SK-N-SH treated with all-trans-retinoic acid at 6 μM for 48 hours (cell line): ENCODE results near the gene ERC1.

Experiments
- ATAC-seq: fragments of 200-7000 bp; cut with Tn5 transposase; 3 replicates; pipeline ENCODE4 v1.9.1; 2020; ENCODE audit warnings: mild to moderate bottlenecking, moderate library complexity
- ARNTL ChIP-seq: fragments of 450-650 bp; formaldehyde crosslinking; IDR thresholded peaks from 2 replicates; pipeline ENCODE4 v1.5.0; 2020; ENCODE audit warnings: low read depth, mild to moderate bottlenecking, moderate library complexity, borderline replicate concordance
- BACH2 ChIP-seq: fragments of 250-450 bp; sonication (Bioruptor Pico); IDR thresholded peaks from 2 replicates; pipeline ENCODE4 v1.9.0; 2021; ENCODE audit warnings: mild to moderate bottlenecking, borderline replicate concordance
- CSRNP3 ChIP-seq: fragments of 250-450 bp; sonication (Bioruptor Pico); IDR thresholded peaks from 2 replicates; pipeline ENCODE4 v1.5.1; 2021; ENCODE audit warnings: mild to moderate bottlenecking, moderate library complexity
- GLIS3 ChIP-seq: fragments of 250-450 bp; sonication (Bioruptor Pico); IDR thresholded peaks from 2 replicates; pipeline ENCODE4 v1.5.0; 2020; ENCODE audit warnings: mild to moderate bottlenecking, moderate library complexity
- ISL1 ChIP-seq: fragments of 250-450 bp; sonication (Bioruptor Pico); IDR thresholded peaks from 2 replicates; pipeline ENCODE4 v2.1.2; 2022; ENCODE audit warnings: mild to moderate bottlenecking, moderate library complexity
- OSR1 ChIP-seq: fragments of 250-450 bp; sonication (Bioruptor Pico); IDR thresholded peaks from 2 replicates; pipeline ENCODE4 v1.8.0; 2022; ENCODE audit warnings: moderate library complexity, mild to moderate bottlenecking, inconsistent platforms
- PATZ1 ChIP-seq: fragments of 250-450 bp; sonication (Bioruptor Pico); IDR thresholded peaks from 2 replicates; pipeline ENCODE4 v1.8.0; 2020; ENCODE audit warnings: mild to moderate bottlenecking, moderate library complexity, borderline replicate concordance
- PPARA ChIP-seq: fragments of 250-450 bp; sonication (Bioruptor Pico); IDR thresholded peaks from 2 replicates; pipeline ENCODE4 v1.5.0; 2020; ENCODE audit warnings: mild to moderate bottlenecking, borderline replicate concordance
- RARB ChIP-seq: fragments of 250-450 bp; sonication (Bioruptor Pico); IDR thresholded peaks from 2 replicates; pipeline ENCODE4 v1.8.0; 2021; ENCODE audit warnings: mild to moderate bottlenecking, moderate library complexity
- SNAI2 ChIP-seq: fragments of 250-450 bp; sonication (Bioruptor Pico); IDR thresholded peaks from 2 replicates; pipeline ENCODE4 v1.5.0; 2020; ENCODE audit warnings: mild to moderate bottlenecking, moderate library complexity
- TOX ChIP-seq: fragments of 250-450 bp; sonication (Bioruptor Pico); IDR thresholded peaks from 2 replicates; pipeline ENCODE4 v1.8.0; 2021; ENCODE audit warnings: mild to moderate bottlenecking, moderate library complexity, borderline replicate concordance
- ZC3H10 ChIP-seq: fragments of 250-450 bp; sonication (Bioruptor Pico); IDR thresholded peaks from 2 replicates; pipeline ENCODE4 v1.5.1; 2021; ENCODE audit warnings: mild to moderate bottlenecking, moderate library complexity
- ZFP3 ChIP-seq: fragments of 250-450 bp; sonication (Bioruptor Pico); IDR thresholded peaks from 2 replicates; pipeline ENCODE4 v1.5.0; 2020; ENCODE audit warnings: mild to moderate bottlenecking, moderate library complexity
- ZFP30 ChIP-seq: fragments of 450-650 bp; formaldehyde crosslinking; IDR thresholded peaks from 2 replicates; pipeline ENCODE4 v1.5.0; 2022; ENCODE audit warnings: mild to moderate bottlenecking, moderate library complexity
- ZNF565 ChIP-seq: fragments of 450-650 bp; formaldehyde crosslinking; conservative IDR thresholded peaks from 2 replicates; pipeline ENCODE4 v1.5.0; 2020; ENCODE audit warnings: low read depth, mild to moderate bottlenecking, moderate library complexity
- ZNF70 ChIP-seq: fragments of 450-650 bp; formaldehyde crosslinking; IDR thresholded peaks from 2 replicates; pipeline ENCODE4 v1.5.0; 2020; ENCODE audit warnings: mild to moderate bottlenecking, moderate library complexity
- ZNF8 ChIP-seq: fragments of 450-650 bp; formaldehyde crosslinking; IDR thresholded peaks from 2 replicates; pipeline ENCODE4 v1.5.0; 2020; ENCODE audit warnings: mild to moderate bottlenecking, moderate library complexity
- TF ChIP-seq, protein P1 (sequence below): fragments of 250-450 bp; sonication (Bioruptor Pico); IDR thresholded peaks from 2 replicates; pipeline ENCODE4 v1.5.1; 2020; ENCODE audit warnings: low read depth, mild to moderate bottlenecking, moderate library complexity
- TF ChIP-seq, protein P2 (sequence below): fragments of 250-450 bp; sonication (Bioruptor Pico); IDR thresholded peaks from 2 replicates; pipeline ENCODE4 v1.8.0; 2021; ENCODE audit warnings: low read depth, mild to moderate bottlenecking, moderate library complexity, borderline replicate concordance
- TF ChIP-seq, protein P3 (sequence below): fragments of 250-450 bp; sonication (Bioruptor Pico); IDR thresholded peaks from 2 replicates; pipeline ENCODE4 v1.5.0; 2020; ENCODE audit warnings: mild to moderate bottlenecking, moderate library complexity

Gene ERC1

GRCh38 chr12:1289371-1290155, 298.5 kb downstream of the ERC1 start:
- ATAC-seq = no peak
- TF ChIP-seq RARB (CRISPR knock-in tag) (no peak), ZNF565 (CRISPR knock-in tag) (no peak), ZFP3 (CRISPR knock-in tag) (no peak), PATZ1 (CRISPR knock-in tag) (no peak), ZC3H10 (no peak), GLIS3 (CRISPR knock-in tag) (no peak), ARNTL (CRISPR knock-in tag) (no peak), ZNF70 (CRISPR knock-in tag) (no peak), CSRNP3 (no peak), ISL1 (CRISPR knock-in tag) (no peak), BACH2 (CRISPR knock-in tag) (no peak), TOX (CRISPR knock-in tag) (no peak), ZNF8 (CRISPR knock-in tag) (no peak), OSR1 (CRISPR knock-in tag) (no peak), ZFP30 (CRISPR knock-in tag) (no peak)
- TF ChIP-seq, protein P1, sequence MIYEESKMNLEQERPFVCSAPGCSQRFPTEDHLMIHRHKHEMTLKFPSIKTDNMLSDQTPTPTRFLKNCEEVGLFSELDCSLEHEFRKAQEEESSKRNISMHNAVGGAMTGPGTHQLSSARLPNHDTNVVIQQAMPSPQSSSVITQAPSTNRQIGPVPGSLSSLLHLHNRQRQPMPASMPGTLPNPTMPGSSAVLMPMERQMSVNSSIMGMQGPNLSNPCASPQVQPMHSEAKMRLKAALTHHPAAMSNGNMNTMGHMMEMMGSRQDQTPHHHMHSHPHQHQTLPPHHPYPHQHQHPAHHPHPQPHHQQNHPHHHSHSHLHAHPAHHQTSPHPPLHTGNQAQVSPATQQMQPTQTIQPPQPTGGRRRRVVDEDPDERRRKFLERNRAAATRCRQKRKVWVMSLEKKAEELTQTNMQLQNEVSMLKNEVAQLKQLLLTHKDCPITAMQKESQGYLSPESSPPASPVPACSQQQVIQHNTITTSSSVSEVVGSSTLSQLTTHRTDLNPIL = no peak
- TF ChIP-seq, protein P2, sequence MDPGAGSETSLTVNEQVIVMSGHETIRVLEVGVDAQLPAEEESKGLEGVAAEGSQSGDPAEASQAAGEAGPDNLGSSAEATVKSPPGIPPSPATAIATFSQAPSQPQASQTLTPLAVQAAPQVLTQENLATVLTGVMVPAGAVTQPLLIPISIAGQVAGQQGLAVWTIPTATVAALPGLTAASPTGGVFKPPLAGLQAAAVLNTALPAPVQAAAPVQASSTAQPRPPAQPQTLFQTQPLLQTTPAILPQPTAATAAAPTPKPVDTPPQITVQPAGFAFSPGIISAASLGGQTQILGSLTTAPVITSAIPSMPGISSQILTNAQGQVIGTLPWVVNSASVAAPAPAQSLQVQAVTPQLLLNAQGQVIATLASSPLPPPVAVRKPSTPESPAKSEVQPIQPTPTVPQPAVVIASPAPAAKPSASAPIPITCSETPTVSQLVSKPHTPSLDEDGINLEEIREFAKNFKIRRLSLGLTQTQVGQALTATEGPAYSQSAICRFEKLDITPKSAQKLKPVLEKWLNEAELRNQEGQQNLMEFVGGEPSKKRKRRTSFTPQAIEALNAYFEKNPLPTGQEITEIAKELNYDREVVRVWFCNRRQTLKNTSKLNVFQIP (CRISPR knock-in tag) = no peak

DNA sequence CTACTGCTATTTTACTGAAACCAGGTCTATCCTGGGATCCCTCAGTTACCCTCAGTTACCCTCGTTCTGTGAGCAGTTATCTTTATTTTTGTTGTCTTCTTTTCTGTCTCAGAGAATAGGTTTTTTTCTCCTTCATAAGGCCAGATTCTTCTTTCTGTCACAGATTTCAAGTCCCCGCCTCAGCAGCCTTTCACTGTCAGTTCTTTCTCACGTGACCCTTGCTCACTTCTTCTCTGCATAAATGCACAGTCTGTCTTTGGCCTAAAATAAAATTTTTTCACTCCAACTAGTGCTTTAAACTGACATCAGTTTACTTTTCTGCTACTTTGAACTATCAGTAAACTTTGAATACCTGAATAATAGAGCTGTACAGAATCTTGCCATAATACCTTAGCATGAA, 299.7 kb downstream of the ERC1 start:
- TF ChIP-seq ISL1 (CRISPR knock-in tag) = no peak
- TF ChIP-seq PPARA (CRISPR knock-in tag) = no peak
- TF ChIP-seq SNAI2 = no peak
- no peak for TF ChIP-seq TOX (CRISPR knock-in tag)
- TF ChIP-seq, protein P3, sequence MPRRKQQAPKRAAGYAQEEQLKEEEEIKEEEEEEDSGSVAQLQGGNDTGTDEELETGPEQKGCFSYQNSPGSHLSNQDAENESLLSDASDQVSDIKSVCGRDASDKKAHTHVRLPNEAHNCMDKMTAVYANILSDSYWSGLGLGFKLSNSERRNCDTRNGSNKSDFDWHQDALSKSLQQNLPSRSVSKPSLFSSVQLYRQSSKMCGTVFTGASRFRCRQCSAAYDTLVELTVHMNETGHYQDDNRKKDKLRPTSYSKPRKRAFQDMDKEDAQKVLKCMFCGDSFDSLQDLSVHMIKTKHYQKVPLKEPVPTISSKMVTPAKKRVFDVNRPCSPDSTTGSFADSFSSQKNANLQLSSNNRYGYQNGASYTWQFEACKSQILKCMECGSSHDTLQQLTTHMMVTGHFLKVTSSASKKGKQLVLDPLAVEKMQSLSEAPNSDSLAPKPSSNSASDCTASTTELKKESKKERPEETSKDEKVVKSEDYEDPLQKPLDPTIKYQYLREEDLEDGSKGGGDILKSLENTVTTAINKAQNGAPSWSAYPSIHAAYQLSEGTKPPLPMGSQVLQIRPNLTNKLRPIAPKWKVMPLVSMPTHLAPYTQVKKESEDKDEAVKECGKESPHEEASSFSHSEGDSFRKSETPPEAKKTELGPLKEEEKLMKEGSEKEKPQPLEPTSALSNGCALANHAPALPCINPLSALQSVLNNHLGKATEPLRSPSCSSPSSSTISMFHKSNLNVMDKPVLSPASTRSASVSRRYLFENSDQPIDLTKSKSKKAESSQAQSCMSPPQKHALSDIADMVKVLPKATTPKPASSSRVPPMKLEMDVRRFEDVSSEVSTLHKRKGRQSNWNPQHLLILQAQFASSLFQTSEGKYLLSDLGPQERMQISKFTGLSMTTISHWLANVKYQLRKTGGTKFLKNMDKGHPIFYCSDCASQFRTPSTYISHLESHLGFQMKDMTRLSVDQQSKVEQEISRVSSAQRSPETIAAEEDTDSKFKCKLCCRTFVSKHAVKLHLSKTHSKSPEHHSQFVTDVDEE (CRISPR knock-in tag) = no peak
- TF ChIP-seq, protein P2 (CRISPR knock-in tag) = no peak
- no peak for TF ChIP-seq RARB (CRISPR knock-in tag)
- TF ChIP-seq PATZ1 (CRISPR knock-in tag) = no peak
- TF ChIP-seq ARNTL (CRISPR knock-in tag) = no peak
- TF ChIP-seq ZC3H10 = no peak
- no peak for TF ChIP-seq ZNF565 (CRISPR knock-in tag)
- ATAC-seq = no peak
